SK-N-SH (cell line): ENCODE results near the gene RNF130.

Experiments
- GATA2 ChIP-seq: sonication (generic); formaldehyde crosslinking; IDR thresholded peaks from 2 replicates; pipeline ENCODE4 v1.5.0; 2020; ENCODE audit warnings: mild to moderate bottlenecking, missing genetic modification reagents
- RCOR1 ChIP-seq: fragments of 150-350 bp; IDR thresholded peaks from 2 replicates; pipeline ENCODE4 v1.6.1; 2017; ENCODE audit warnings: antibody characterized with exemption, low read length
- TF ChIP-seq, protein P1 (sequence below): fragments of 200-600 bp; sonication (generic); IDR thresholded peaks from 2 replicates; pipeline ENCODE4 v1.6.1; 2017; ENCODE audit warnings: antibody characterized with exemption, mild to moderate bottlenecking, moderate library complexity

DNA sequence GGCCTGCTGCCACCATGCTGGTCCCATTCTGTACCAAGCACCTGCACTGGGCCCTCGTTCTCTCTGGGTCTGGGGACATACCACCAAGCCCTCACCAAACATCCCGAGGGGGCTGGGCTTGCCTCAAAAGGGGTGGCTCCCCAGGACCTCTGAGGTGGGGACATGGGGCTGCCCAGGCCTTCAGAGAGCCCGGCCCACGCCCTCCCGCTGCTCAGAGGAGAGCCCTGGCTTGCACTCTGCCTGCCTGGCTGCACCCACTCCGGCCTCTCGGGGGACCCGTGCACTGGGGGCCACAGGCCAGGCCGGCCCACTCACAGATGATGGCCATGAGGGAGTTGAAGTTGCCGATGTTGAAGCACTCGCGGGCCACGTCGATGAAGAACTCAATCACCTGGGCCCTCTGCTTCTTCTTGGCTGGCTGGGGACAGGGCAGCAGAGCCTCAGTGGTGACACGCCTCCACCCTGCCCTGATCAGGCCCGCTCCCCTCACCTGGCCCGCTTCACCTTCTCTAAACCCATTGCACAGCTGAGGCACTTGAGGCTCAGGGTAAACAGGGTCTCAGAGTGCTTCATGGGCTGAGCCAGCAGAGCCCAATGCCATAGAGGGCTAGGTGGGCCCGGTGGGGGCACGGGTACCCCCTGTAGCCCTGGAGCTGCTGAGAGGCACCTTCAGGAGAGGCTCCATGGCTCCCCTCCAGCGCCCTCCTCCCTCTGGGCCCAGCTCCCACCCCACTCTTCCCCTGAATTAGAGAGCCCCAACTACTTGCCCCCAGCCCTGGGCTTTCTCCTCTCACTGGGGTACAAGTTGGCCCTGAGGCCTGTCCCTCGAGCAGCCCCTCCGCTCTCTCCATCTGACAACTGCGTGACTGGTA lies 47.7 kb upstream of the RNF130 start:
- TF ChIP-seq, protein P1, sequence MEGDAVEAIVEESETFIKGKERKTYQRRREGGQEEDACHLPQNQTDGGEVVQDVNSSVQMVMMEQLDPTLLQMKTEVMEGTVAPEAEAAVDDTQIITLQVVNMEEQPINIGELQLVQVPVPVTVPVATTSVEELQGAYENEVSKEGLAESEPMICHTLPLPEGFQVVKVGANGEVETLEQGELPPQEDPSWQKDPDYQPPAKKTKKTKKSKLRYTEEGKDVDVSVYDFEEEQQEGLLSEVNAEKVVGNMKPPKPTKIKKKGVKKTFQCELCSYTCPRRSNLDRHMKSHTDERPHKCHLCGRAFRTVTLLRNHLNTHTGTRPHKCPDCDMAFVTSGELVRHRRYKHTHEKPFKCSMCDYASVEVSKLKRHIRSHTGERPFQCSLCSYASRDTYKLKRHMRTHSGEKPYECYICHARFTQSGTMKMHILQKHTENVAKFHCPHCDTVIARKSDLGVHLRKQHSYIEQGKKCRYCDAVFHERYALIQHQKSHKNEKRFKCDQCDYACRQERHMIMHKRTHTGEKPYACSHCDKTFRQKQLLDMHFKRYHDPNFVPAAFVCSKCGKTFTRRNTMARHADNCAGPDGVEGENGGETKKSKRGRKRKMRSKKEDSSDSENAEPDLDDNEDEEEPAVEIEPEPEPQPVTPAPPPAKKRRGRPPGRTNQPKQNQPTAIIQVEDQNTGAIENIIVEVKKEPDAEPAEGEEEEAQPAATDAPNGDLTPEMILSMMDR, result no peak
- no peak for TF ChIP-seq GATA2 (CRISPR knock-in tag)
- TF ChIP-seq RCOR1, result no peak
